HepG2 (cell line): ENCODE results near the gene RPS19BP1. TPM values are rescaled to one million over a fixed set of nuclear protein-coding genes. Genes with fewer than 3 reads are reported as not detected.

Experiments
- BRF2 ChIP-seq: sonication (generic); formaldehyde crosslinking; IDR thresholded peaks from 2 replicates; pipeline ENCODE4 v1.8.1; 2022; ENCODE audit warnings: mild to moderate bottlenecking, missing genetic modification reagents
- CHD4 ChIP-seq: fragments of 200-600 bp; sonication (generic); IDR thresholded peaks from 2 replicates; pipeline ENCODE4 v1.7.0; 2017; ENCODE audit warnings: mild to moderate bottlenecking, low read length, borderline replicate concordance
- GTF3A ChIP-seq: sonication (generic); formaldehyde crosslinking; conservative IDR thresholded peaks from 2 replicates; pipeline ENCODE4 v1.4.0; 2020; ENCODE audit warnings: mild to moderate bottlenecking, missing genetic modification reagents
- HMGXB4 ChIP-seq, 2 experiments: sonication (generic) in 1 of 2; formaldehyde crosslinking in 1 of 2; IDR thresholded peaks; 2 replicates each; pipeline versions ENCODE4 v1.4.0 to v1.6.1; 2018 to 2020; ENCODE audit warnings: missing genetic modification reagents in 2 of 2, borderline replicate concordance in 1 of 2, low read depth in 1 of 2, mild to moderate bottlenecking in 1 of 2, missing biosample characterization in 1 of 2
- HNRNPL ChIP-seq: fragments of 200-400 bp; formaldehyde crosslinking; IDR thresholded peaks from 2 replicates; pipeline ENCODE4 v1.6.1; 2017; ENCODE audit warnings: mild to moderate bottlenecking, low read depth, low read length
- JDP2 ChIP-seq: sonication (generic); formaldehyde crosslinking; IDR thresholded peaks from 2 replicates; pipeline ENCODE4 v1.8.1; 2022; ENCODE audit warnings: missing genetic modification reagents, borderline replicate concordance
- MAF1 ChIP-seq: sonication (generic); formaldehyde crosslinking; IDR thresholded peaks from 2 replicates; pipeline ENCODE4 v1.5.0; 2020; ENCODE audit warnings: missing genetic modification reagents, borderline replicate concordance
- MAFK ChIP-seq, 2 experiments: IDR thresholded peaks in 1 of 2; conservative IDR thresholded peaks in 1 of 2; 2 replicates each; pipeline ENCODE4 v1.6.1; 2011; ENCODE audit warnings: improper control_type of control experiment in 2 of 2, low read length in 2 of 2
- NCOA5 ChIP-seq: sonication (generic); formaldehyde crosslinking; IDR thresholded peaks from 2 replicates; pipeline ENCODE4 v1.4.0; 2020; ENCODE audit warnings: missing genetic modification reagents
- NFE2L1 ChIP-seq: sonication (generic); formaldehyde crosslinking; IDR thresholded peaks from 2 replicates; pipeline ENCODE4 v1.4.0; 2020; ENCODE audit warnings: missing genetic modification reagents, mild to moderate bottlenecking, borderline replicate concordance
- POLR2A ChIP-seq, 2 experiments: IDR thresholded peaks; 2 replicates each; pipeline ENCODE4 v1.6.1; 2011; ENCODE audit warnings: low read depth in 2 of 2, low read length in 2 of 2, mild to moderate bottlenecking in 1 of 2, moderate library complexity in 1 of 2; ENCODE audit not compliant: insufficient read depth in 1 of 2
- POLR2G ChIP-seq: fragments of 200-400 bp; formaldehyde crosslinking; IDR thresholded peaks from 2 replicates; pipeline ENCODE4 v1.6.1; 2018; ENCODE audit warnings: mild to moderate bottlenecking, low read depth, low read length, moderate library complexity
- RAD51 ChIP-seq: fragments of 450-650 bp; IDR thresholded peaks from 2 replicates; pipeline ENCODE4 v1.6.1; 2016; ENCODE audit warnings: borderline replicate concordance
- SIN3A ChIP-seq: IDR thresholded peaks from 2 replicates; pipeline ENCODE4 v1.6.1; 2011; ENCODE audit warnings: low read depth, mild to moderate bottlenecking, control low read depth, low read length, borderline replicate concordance
- SRY ChIP-seq: sonication (generic); formaldehyde crosslinking; IDR thresholded peaks from 2 replicates; pipeline ENCODE4 v1.8.0; 2022; ENCODE audit warnings: mild to moderate bottlenecking, missing genetic modification reagents
- SSRP1 ChIP-seq: IDR thresholded peaks from 2 replicates; pipeline ENCODE4 v1.6.1; 2016; ENCODE audit warnings: control low read depth
- TARDBP ChIP-seq: sonication (generic); formaldehyde crosslinking; IDR thresholded peaks from 2 replicates; pipeline ENCODE4 v1.8.0; 2022; ENCODE audit warnings: mild to moderate bottlenecking, missing genetic modification reagents
- THAP7 ChIP-seq: sonication (generic); formaldehyde crosslinking; IDR thresholded peaks from 2 replicates; pipeline ENCODE4 v1.8.1; 2023; ENCODE audit warnings: mild to moderate bottlenecking, missing genetic modification reagents
- YEATS2 ChIP-seq: sonication (generic); formaldehyde crosslinking; IDR thresholded peaks from 2 replicates; pipeline ENCODE4 v1.4.0; 2020; ENCODE audit warnings: missing genetic modification reagents, borderline replicate concordance
- ZNF24 ChIP-seq: fragments of 450-650 bp; IDR thresholded peaks from 2 replicates; pipeline ENCODE4 v1.6.1; 2017; ENCODE audit warnings: antibody characterized with exemption, mild to moderate bottlenecking
- ZNF382 ChIP-seq: sonication (generic); formaldehyde crosslinking; IDR thresholded peaks from 2 replicates; pipeline ENCODE4 v1.5.0; 2020; ENCODE audit warnings: missing genetic modification reagents, mild to moderate bottlenecking, borderline replicate concordance
- ZNF414 ChIP-seq: sonication (generic); formaldehyde crosslinking; IDR thresholded peaks from 2 replicates; pipeline ENCODE4 v1.5.0; 2020; ENCODE audit warnings: missing genetic modification reagents
- ZNF432 ChIP-seq: sonication (generic); formaldehyde crosslinking; IDR thresholded peaks from 2 replicates; pipeline ENCODE4 v1.5.0; 2020; ENCODE audit warnings: missing genetic modification reagents, mild to moderate bottlenecking, borderline replicate concordance
- ZNF501 ChIP-seq: sonication (generic); formaldehyde crosslinking; IDR thresholded peaks from 2 replicates; pipeline ENCODE4 v1.5.1; 2020; ENCODE audit warnings: mild to moderate bottlenecking, moderate library complexity, missing genetic modification reagents
- ZNF567 ChIP-seq: sonication (generic); formaldehyde crosslinking; IDR thresholded peaks from 2 replicates; pipeline ENCODE4 v1.8.1; 2023; ENCODE audit warnings: mild to moderate bottlenecking, missing genetic modification reagents, borderline replicate concordance
- ZNF746 ChIP-seq: sonication (generic); formaldehyde crosslinking; IDR thresholded peaks from 2 replicates; pipeline ENCODE4 v1.8.0; 2022; ENCODE audit warnings: mild to moderate bottlenecking, missing genetic modification reagents
- ZSCAN22 ChIP-seq: sonication (generic); formaldehyde crosslinking; IDR thresholded peaks from 2 replicates; pipeline ENCODE4 v1.4.0; 2020; ENCODE audit warnings: mild to moderate bottlenecking, missing genetic modification reagents
- ZSCAN31 ChIP-seq: sonication (generic); formaldehyde crosslinking; IDR thresholded peaks from 2 replicates; pipeline ENCODE4 v1.5.0; 2020; ENCODE audit warnings: low read depth, mild to moderate bottlenecking, missing genetic modification reagents
- polyA plus RNA-seq, 8 experiments: library from polyadenylated mRNA; depleted of rRNA in 3 of 8; stranded (reverse) in 7 of 8; unstranded in 1 of 8; fragments of >200 nt; fragmentation: Illumina TruSeq in 4 of 8; extraction: Trizol in 4 of 8; gene quantifications; 2 replicates each; pipeline versions ENCODE4 v1.2.1 to v1.2.3, GENCODE V29; 2011 to 2016; ENCODE audit warnings: low read depth in 4 of 8, missing spikeins in 1 of 8, mixed read lengths in 1 of 8; ENCODE audit not compliant: insufficient read depth in 1 of 8
- total RNA-seq, 5 experiments: library from RNA; depleted of rRNA; stranded (reverse); fragments of >200 nt; fragmentation: Illumina TruSeq; extraction: Trizol; gene quantifications; 2 replicates each; pipeline ENCODE4 v1.2.3, GENCODE V29; 2016; ENCODE audit warnings: low read depth in 1 of 5

RPS19BP1 gene
- total and polyA plus RNA-seq, 2 of the 13 experiments (the other 11 are each of a cell fraction or from before 2014, with no cell fraction given) = 44.3 to 81.3 TPM

- TF ChIP-seq THAP7 (CRISPR knock-in tag) (no peak), SRY (CRISPR knock-in tag) (peak; percentile 32; the same call in 1 of the 2 replicates), ZNF746 (CRISPR knock-in tag) (no peak), YEATS2 (CRISPR knock-in tag) (no peak), HMGXB4 (CRISPR knock-in tag; IDR thresholded peaks at IDR 0.05; ENCODE audit: borderline replicate concordance in 1 of 2, low read depth in 1 of 2) (no peak), ZSCAN22 (CRISPR knock-in tag) (no peak), TARDBP (no peak), ZSCAN31 (CRISPR knock-in tag) (0 out of 2 replicates have a peak, but pooled peaks have one; percentile 24), POLR2A (IDR thresholded peaks at IDR 0.05; ENCODE audit: insufficient read depth in 1 of 2, low read depth in 2 of 2, low read length in 2 of 2) (peak; percentile 44 to 74; a peak in 3 of 4 replicates), NCOA5 (CRISPR knock-in tag) (no peak), POLR2G (peak; percentile 57), ZNF432 (CRISPR knock-in tag) (no peak), RAD51 (no peak), ZNF567 (CRISPR knock-in tag) (no peak), JDP2 (CRISPR knock-in tag) (no peak), GTF3A (no peak), NFE2L1 (CRISPR knock-in tag) (no peak), ZNF501 (CRISPR knock-in tag) (no peak), SSRP1 (peak; percentile 68; the same call in 1 of the 2 replicates), BRF2 (CRISPR knock-in tag) (no peak), MAF1 (CRISPR knock-in tag) (no peak), SIN3A (no peak), MAFK (conservative IDR thresholded peaks at IDR 0.05 in 1 of 2, IDR thresholded peaks at IDR 0.05 in 1 of 2; ENCODE audit: low read length in 2 of 2) (no peak), CHD4 (no peak), HNRNPL (no peak), ZNF24 (no peak), ZNF382 (CRISPR knock-in tag) (no peak), ZNF414 (no peak)
Measured at GRCh38 chr22:39524089-39524752, 8.3 kb downstream of the RPS19BP1 start (continued).
